Measurements from ENCODE around the gene FOXRED1.
"Not testable (repeated sequence)": the region's sequence is repeated elsewhere in the genome, so short reads cannot be mapped to it uniquely, and the experiment has no call there.

The FOXRED1 gene

DNA sequence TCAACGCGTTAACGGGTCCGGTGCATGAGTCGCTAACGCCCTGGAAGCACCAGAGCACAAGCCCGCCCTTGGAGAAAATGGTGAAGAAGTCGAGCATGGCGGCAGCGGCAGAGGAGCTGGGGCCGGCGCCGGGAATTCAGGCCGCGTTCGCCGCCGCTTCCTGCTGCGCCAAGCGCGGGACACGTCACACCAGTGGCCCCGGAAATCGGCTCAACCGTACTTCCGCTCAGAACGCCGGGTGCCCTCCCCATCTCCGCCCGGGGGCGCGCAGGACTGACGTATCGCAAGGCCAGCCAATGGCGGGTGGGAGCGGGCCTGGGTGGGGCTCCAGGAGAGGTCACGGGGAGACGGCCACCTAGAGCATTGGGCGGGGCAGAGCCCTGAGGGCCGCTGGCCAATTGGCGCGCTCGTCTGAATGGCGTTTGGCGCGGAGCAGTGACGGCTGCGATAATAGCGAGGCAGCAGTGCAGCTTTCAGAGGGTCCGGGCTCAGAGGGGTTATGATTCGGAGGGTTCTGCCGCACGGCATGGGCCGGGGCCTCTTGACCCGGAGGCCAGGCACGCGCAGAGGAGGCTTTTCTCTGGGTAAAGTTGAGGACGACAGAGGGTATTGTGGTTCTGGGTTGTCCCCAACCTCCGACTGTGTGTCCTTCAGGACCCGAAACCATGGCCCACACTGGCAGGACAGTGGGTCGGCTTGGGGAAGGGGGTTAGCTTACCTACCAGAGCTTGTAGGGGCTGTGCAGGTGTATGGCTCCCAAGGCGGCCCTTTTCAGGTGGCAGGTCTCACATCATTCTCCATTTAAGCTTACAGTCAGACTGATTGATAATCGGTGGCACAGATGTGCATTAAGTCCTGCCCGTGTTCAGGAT is at the start of gene FOXRED1, which contains the start of gene SRPRA:
Gene FOXRED1 (plus strand): TSS at position 447 of the 872 bp plus-strand sequence. CDS start 53 bp downstream, at position 500.
Gene SRPRA (minus strand): TSS at position 188 of the 872 bp plus-strand sequence. CDS start 91 bp downstream, at position 97.
- peak; percentile 99 to 100 for DNase-seq

DNA sequence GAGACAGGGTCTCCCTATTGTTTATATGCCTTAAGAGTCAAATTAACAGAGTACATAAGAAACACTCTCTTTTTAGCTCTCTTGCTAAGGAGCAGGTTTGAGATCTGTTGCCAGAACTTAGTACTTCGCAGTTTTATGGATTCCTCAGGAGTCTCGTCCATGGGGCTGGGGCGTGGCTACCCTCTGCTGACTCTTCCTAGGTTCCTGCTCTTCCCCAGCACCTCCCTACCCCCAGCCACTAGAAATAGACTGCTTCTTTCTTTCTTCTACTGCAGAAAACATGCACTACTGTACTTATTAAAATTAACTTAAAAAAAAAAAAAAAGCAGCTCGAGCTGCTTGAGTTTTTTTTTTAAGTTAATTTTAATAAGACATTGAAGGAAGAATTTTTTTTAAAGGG is 49.4 kb upstream of the FOXRED1 start:
- no peak for DNase-seq

DNA sequence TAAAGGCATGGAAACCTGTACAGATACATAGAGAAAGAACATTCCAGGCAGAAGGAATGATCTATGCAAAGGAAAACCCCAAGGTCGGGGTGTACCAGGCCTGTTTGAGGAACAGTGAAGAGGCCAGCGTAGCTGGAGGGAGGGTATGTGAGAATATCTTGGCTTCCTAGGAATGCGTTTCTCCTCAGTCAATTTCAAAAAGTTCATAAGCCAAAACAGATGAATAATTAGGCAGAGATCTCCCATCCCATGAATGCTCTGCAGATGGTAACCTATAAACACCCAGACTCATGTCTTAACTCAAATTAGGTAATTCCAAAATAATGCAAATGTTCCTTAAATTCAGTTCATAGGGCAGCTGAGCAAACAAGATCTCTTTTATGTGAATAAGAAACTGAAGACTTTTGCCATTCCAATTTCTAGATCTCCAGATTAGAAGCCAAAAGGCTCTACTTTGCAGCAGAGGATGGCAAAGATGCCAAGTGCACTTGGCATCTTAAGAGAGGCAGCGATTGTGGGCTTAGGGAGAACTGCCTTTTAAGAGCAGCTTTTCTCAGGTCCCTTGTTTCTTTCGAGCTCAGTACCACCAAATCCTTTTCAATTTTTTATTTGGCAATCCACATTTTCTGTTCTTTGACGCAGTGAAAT is 44.2 kb upstream of the FOXRED1 start:
- no peak for DNase-seq

DNA sequence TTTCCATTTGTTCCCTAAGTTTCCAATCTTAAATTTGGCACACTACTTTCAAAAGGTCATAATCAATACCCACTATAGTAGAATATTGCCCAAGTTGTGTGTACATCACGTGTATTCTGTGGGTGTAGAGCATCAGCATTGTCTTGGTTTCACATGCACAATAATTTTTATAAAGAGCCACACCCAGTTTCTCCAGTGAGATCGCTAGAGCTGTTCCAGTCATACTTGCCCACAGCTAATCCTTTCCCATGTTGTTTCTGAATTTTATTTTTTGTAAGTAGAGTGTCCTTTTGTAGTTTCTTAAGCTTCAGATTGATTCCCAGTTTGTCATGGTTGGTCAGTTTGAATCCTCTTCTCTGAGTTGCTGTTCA is 43.7 kb upstream of the FOXRED1 start:
- no peak for DNase-seq

DNA sequence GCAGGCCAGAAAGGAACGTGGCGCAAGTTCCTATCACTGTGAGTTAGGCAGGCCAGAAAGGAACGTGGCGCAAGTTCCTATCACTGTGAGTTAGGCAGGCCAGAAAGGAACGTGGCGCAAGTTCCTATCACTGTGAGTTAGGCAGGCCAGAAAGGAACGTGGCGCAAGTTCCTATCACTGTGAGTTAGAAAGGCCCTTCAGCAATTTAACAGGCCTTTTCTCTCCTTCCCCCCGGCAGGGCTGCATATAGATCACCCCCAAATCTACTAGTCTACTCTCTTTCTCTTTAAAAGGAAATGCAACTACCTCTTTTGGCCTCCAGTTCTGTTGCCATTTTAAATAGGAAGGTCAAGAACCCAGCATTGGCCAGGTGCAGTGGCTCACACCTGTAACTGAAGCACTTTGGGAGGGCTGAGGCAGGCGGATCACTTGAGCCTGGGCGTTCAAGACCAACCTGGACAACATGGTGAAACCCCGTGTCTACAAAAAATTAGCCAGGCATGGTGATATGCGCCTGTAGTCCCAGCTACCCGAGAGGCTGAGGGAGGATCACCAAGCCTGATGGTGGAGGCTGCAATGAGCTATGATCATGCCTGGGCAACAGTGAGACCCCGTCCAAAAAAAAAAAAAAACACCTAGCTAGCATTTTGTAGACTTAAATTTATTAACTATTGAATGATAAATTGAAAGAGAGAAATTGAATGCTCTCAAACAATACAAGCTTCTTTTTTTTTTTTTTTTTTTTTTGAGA is 42.4 kb upstream of the FOXRED1 start:
- DNase-seq, result no peak

DNA sequence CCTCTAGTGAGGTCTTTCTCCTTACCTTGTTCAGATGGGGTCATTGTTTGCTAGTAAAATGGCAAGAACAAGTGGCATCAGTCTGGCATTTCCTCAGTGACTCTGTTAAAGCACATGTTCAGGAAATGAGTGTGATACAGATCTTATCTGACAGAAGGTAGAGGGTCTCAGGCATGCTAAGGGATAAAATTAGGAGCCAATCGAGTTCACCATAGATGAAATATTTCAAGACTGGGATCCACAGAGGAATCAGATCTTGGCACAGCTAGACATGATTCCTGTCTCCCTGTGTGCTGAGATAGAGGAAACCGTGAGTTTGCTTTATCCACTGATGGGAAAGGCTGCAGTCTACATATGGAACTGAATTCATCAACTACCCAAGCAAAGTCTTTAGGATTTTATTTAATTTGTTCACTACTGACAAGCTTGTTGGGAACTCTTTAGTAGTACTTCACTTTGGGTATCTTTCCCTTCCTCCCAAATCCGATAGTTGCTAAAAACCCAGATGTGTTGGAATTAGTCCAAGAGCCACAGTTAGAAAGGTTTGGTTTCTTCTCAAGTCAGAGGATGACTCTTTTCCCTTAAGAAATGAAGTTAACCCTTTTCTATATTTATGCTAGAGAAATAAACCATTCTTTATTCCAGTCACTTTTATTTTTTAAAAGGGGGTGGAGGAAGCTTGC is 39.0 kb upstream of the FOXRED1 start:
- no peak for DNase-seq

DNA sequence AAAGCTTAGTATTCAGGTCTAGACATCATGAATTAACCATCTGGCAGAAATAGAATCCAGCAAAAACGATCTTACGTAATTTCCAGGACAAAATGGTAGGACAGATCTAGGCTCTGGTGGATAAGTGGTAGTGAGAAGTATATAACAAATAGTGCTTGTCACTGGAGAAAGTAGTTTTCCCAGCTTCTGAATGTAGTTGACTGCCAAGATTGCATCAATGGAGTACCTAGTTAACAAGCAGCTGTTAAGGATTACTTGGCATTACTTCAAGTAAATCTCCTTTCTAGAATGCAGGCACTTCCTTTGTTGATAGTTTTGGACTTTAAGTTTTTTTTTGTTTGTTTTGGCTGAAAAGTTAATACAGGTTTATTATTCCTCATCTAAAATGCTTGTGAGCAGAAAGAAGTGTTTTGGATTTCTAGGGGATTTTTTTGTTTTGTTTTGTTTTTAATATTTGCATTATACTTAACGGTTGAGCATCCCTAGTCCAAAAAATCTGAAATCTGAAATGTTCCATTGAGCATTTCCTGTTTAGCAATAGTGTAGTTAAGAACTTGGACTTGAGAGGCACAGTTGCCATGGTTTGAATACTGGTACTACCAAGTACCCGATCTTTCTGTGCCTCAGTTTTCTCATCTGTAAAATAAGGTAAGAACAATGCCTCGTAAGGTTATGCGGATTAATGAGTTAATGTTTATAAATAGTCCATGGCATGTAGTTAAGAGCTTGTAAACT is 37.1 kb upstream of the FOXRED1 start:
- DNase-seq, result no peak

DNA sequence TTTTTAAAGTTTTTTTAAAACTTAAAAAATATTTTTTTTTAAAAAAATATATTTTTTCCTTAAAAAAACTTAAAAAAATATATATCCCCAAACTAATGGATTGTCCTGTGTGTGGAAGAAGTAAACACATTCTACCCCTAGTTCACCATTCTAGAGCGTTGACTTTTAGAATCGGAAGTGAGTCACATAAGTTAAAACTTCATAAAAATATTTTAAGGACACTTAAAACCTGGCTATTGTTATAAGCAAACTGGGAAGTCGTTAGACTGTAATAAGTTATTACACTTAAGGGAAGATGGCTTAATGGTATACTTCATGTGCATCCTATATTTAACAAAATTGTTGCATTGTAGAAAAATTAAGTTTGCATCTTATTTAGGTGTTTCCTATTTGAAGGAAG is 36.3 kb upstream of the FOXRED1 start:
- DNase-seq, result no peak

DNA sequence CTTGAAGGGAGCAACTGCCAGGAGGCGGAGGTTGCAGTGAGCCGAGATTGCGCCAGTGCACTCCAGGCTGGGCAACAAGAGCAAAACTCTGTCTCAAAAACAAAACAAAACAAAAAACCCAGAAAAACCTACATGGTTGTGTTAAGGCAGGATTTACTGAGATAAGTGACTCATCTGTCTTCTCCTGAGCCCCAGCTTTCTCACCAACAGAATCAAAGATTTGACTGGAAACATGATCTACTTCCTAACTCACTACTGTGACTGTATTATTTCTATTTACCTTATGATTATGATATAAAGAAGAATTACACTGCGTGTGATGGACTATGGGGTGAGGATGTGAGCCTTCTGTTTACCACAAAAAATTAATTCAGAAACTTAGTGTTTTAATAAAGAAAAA is 35.6 kb upstream of the FOXRED1 start:
- DNase-seq, result no peak

DNA sequence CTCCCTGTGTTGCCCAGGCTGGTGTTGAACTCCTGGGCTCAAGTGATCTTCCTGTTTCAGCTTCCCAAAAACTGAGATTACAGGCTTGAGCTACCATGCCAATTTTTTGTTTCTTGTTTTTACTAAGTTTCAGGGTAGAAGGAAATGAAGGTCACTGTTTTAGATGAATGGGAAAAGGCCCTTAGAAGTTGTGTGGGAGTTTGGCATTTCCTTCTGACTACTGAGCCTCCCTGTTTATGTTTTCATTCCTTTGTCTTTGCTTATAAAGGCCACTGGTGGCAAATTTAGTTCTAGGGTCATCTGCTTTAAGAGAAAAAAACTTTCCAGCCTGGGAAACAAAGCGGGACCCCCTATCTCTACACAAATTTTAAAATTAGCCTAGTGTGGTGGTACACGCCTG is 22.3 kb upstream of the FOXRED1 start:
- no peak for DNase-seq

DNA sequence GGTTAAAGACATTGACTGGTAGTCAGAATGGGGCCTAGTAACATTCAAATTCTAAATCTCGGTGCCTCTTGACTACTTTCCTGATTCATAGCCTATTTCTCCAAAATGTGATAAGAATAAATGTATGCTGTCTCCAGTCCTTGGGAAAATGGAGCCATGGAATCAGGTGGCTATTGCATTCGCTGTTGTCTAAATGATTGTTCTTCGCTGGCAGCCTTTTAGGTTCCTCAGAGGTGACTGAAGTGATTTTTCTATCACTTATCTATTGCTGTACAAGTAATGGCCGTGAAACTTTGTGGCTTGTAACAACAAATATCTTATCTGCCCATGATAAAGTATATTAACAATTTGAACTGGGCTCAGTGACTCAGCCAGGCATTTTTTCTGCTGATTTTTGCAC is 15.7 kb upstream of the FOXRED1 start:
- DNase-seq, result no peak

DNA sequence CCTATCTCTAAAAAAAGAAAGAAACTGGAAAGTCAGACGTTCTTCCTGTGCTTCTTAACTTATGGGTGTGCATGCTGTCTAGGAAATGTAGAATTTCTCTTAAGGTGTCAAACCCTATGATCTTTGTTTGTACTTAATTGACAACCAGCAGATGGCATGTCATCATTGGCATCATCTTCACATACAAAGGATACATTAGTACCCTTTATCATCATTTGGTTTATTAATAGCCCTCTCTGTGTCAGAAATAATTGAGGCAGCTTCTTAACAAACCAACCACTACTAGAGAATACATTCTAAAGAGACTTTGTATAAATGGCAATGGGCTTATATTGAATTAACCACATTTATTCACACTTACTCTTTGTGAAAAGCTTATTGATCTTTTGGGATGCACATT is 14.1 kb upstream of the FOXRED1 start:
- DNase-seq, result no peak

DNA sequence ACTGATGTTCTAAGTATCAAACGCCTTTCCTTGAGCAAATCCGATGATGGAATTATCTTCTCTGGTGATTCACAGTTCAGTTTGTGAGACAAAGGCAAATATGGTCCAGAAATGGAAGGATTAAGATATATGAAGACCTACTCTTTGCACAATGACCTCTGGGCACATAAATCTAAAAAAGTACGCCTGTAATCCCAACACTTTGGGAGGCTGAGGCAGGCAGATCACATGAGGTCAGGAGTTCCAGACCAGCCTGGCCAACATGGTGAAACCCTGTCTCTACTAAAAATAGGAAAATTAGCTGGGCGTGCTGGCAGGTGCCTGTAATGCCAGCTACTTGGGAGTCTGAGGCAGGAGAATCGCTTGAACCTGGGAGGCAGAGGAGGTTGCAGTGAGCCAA is 13.4 kb upstream of the FOXRED1 start:
- DNase-seq, result not testable (repeated sequence)

DNA sequence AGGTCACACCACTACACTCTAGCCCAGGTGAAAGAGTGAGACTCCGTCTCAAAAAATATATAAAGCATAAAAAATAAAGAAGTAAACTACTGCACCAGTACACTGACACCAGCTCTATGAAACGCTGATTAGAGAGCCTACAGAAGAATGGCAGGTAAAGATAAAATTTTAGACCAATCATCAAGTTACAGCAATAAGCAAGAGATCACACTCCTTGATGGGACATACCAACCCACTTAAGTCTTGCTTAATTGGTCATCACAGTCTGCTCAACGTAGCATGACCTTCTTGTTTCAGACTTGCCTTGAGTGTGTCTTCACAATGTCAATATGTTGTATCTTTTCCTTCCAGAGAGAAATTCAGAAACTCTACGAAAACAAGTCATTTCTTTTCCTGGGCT is 12.7 kb upstream of the FOXRED1 start:
- no peak for DNase-seq

DNA sequence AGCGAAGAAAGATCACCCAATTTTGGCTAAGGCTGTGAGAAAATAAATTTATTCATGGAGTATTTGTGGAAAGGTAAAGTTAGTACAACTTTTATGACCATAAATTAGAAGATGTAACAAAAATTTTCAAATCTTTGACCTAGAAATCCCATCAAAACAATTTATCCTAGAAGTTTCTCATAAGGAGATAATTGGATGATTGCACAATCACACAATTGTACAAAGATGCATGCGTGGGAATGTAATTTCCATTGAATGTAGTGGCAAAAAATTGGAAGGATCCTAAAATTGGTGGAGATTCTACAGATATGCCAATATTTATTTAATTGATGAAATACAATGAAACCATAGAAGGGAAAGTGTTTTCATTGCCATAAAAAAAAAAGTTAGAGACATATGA is 11.8 kb upstream of the FOXRED1 start:
- no peak for DNase-seq

DNA sequence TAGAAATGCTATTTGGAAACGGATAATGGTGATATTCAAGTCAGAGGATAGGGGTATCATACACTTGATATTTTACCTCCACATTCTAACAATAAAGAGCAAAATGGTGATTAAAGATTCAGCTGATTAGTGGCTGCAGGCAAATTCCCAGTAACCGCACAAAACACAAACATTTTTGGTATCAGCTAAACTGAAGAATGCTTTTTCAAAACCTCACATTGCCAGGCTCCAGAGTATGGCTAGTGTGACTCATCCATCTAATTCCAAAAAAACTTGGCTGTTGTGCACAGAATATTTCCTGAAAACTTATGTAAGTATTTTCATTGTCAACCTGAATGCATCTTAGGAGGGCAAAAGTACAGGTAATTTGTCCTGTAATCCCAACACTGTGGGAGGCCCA is 11.2 kb upstream of the FOXRED1 start:
- DNase-seq, result no peak

DNA sequence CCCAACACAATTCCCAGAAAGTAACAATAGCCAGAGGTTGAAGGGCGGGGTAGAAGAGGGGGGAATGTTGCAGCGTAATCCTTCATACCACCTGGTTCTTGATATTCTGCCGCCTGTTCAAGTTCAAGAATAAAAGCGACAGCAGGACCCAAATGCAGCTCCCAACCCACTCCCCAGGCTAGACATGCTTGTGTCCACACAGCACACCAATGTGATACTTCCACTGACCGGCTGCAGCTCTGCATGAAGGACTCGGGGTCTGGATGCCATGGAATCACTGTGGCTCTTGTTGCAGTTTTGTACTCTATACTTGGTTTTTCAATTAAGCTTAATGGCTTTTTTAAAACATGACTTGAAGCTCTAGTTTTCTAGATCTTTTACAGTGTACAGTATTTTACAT is 6.7 kb upstream of the FOXRED1 start:
- no peak for DNase-seq

DNA sequence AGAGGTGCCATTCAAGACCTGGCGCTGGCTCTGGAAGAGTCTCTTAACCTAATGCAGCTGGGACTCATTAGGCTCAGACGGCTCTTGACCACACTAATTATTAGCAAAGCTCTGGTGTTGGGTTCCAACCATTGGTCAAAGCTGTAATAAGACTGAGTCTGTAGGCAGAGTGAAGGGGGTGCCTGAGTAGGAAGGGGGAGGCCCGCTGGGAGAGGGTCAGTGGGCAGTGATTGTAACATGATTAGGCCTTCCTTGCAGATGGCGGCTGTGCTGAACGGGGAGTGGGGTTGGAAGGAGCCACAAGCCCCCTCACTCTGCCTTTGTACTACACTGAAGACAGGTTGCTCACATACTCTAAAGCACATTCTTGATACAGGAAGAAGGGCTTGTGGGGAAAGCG is 5.5 kb upstream of the FOXRED1 start:
- no peak for DNase-seq

DNA sequence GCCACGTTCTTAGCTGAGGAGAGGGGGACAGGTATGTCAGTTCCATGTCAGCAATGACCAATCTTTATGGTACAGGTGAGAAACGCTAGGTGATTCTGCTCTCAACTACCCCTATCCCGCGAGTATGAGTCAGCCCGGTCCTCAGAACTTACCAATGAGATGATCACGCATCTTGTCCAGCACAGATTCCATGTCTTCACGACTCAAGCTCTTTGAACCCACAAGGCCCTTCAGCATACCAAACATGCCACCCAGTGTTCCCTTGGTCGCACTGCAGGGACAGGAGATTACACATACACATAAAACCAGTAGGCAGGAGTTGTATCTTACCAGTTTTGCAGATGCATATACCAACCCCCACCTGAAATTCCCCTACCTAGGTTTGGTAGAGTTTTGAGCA is 3.1 kb upstream of the FOXRED1 start:
- DNase-seq, result no peak

DNA sequence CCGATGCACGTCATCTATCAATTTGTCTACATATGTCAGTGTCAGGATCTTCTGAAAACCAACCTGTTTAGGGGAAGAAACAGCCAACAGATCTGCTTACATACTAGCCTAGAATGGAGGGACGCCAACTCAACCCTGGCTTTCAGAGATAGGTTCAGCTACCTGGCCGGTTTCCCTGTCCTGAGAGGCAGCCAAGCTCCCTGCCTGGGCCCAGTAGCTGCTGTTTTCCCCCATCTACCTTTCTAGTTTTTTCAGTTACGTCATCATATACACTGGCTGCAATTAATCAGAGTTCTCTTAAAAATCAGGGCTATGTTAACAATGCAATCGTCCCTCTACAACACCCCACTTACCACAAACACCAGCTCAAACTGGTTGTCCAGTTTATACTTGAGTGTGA is 1.3 kb upstream of the FOXRED1 start:
- DNase-seq, result no peak

DNA sequence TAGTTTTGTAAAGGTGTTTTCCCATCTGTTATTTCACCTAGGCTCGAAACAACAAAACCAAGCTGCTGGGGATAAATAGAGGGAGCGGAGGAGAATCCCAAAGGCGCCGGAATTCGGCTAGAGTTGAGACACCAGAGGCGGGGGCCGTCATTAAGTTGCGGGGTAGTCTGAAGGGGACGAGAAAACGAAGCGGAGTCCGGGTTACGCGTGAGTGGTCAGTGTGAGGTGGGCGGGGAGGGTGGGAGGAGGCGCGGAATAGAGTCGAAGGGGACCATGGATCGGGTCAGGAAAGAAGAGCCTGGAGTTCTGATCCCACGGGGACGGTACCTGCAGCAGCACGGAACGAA is 620 bp upstream of the FOXRED1 start:
- DNase-seq, result no peak

DNA sequence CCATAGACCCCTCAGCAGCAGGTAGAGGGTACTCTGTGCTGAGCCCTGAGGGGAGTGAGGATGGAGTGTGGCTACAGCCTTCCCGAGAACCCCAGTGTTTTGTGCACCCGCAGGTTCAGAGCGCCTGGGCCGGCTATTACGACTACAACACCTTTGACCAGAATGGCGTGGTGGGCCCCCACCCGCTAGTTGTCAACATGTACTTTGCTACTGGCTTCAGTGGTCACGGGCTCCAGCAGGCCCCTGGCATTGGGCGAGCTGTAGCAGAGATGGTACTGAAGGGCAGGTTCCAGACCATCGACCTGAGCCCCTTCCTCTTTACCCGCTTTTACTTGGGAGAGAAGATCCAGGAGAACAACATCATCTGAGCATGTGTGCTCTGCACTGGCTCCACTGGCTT is 8.4 kb downstream of the FOXRED1 start:
- no peak for DNase-seq

DNA sequence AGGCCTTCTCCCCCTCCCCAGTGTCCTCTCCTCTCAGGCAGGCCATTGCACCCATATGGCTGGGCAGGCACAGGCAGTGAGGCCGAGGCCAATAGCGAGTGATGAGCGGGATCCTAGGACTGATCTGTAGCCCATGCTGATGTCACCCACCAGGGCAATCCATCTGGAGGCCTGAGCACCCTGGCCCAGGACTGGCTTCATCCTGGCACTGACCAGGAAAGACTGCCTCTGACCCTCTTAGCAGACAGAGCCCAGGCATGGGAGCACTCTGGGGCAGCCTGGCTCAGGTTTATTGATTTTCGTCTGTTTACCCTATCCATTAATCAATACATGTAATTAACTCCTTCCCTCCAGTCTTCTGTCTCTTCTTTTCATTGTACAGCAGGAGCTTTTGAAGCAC is 8.8 kb downstream of the FOXRED1 start:
- DNase-seq, result no peak
